ENCODE data around the gene HIVEP3. TPM values are rescaled to one million over a fixed set of nuclear protein-coding genes. Genes with fewer than 3 reads are reported as not detected.

The HIVEP3 gene
- total RNA-seq, 1 donor from 2014 or later, result 3.6 TPM

- DNase-seq (ENCODE audit: low spot score), result peak; percentile 54
- no peak for TF ChIP-seq CTCF (IDR thresholded peaks at IDR 0.05)
- H3K27ac Mint-ChIP-seq (ENCODE audit: unreplicated experiment), result peak overlapping the region; percentile 85
- no peaks in the 10 kb centered on the region for H3K36me3 Mint-ChIP-seq (ENCODE audit: low read depth)
- H3K4me1 Mint-ChIP-seq (ENCODE audit: low read depth), result peaks cover 59% of the 10 kb centered on the region
- H3K27me3 Mint-ChIP-seq (ENCODE audit: low read depth), result no peaks in the 10 kb centered on the region
- no peak overlapping the region for H3K4me3 Mint-ChIP-seq (ENCODE audit: unreplicated experiment)
- no peaks in the 10 kb centered on the region for H3K9me3 Mint-ChIP-seq (ENCODE audit: low read depth)
Observed at GRCh38 chr1:41485605-41486004, 433.1 kb downstream of the HIVEP3 start.

DNA sequence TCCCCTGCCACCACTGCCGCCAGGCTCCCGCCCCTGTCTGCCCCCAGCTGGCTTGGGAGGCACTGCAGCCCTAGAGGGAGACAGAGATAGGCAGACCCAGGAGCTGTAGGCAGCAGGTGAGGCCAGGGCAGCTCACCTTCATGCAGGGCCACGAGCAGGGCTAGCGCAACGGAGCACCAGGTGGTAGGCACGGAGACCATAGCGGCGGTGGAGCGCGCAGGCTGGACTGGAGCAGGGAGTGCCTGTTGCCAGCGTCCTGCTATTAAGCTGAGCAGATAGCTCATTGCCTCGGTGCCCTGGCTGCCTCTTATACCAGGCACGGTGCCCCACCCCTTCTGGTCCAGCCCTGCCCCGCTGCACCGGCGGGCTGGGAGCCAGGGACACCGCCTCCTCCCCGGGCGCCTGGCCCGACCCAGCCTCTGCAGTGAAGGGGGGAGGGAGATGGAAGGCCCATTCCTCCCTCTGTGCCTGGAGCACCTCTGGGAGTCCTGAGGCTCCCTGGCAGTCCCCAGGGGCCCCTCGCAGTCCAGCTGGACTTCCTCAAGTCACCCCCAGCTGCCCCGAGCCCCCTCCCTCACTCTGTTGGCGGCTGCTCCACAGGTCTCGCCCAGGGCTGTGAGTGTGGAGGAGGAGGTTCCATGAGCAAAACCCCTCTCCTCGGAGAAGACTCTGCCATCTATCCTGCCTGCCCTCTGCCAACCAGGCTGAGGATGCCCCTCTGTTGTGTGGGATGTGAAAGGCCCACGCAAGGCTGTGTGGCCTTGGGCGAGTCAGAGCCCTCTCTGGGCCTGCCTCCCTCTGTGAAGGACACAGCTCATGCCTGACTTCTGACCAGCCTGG is 434.1 kb downstream of the HIVEP3 start, which contains the start of gene EDN2:
TSS of gene EDN2 (minus strand) at position 282 of the 840 bp plus-strand sequence. CDS start at position 200, 82 bp downstream.
- no peak within 1 kb of the TSS for H3K4me3 Mint-ChIP-seq (ENCODE audit: unreplicated experiment)
- no peaks in the 10 kb centered on the region for H3K36me3 Mint-ChIP-seq (ENCODE audit: low read depth)
- H3K4me1 Mint-ChIP-seq (ENCODE audit: low read depth), result peaks cover 64% of the 10 kb centered on the region
- H3K27ac Mint-ChIP-seq (ENCODE audit: unreplicated experiment), result peak within 1 kb of the TSS; percentile 85
- H3K27me3 Mint-ChIP-seq (ENCODE audit: low read depth), result no peaks in the 10 kb centered on the region
- TF ChIP-seq CTCF (IDR thresholded peaks at IDR 0.05), result peak; percentile 52
- peak; percentile 90 for DNase-seq (ENCODE audit: low spot score)
- no peaks in the 10 kb centered on the region for H3K9me3 Mint-ChIP-seq (ENCODE audit: low read depth)

GRCh38 chr1:41483960-41484401 is 434.7 kb downstream of the HIVEP3 start:
- no peak overlapping the region for H3K27ac Mint-ChIP-seq (ENCODE audit: unreplicated experiment)

GRCh38 chr1:41483001-41483850 is 435.5 kb downstream of the HIVEP3 start:
- no peak for TF ChIP-seq CTCF (IDR thresholded peaks at IDR 0.05)
- H3K27me3 Mint-ChIP-seq (ENCODE audit: low read depth), result no peaks in the 10 kb centered on the region
- H3K9me3 Mint-ChIP-seq (ENCODE audit: low read depth), result no peaks in the 10 kb centered on the region
- peak; percentile 74 for DNase-seq (ENCODE audit: low spot score)
- H3K4me3 Mint-ChIP-seq (ENCODE audit: unreplicated experiment), result no peak overlapping the region
- peaks cover 75% of the 10 kb centered on the region for H3K4me1 Mint-ChIP-seq (ENCODE audit: low read depth)
- H3K27ac Mint-ChIP-seq (ENCODE audit: unreplicated experiment), result peak overlapping the region; percentile 53
- no peaks in the 10 kb centered on the region for H3K36me3 Mint-ChIP-seq (ENCODE audit: low read depth)

More at GRCh38 chr1:41483960-41484401, 434.7 kb downstream of the HIVEP3 start:
- no peak overlapping the region for H3K4me3 Mint-ChIP-seq (ENCODE audit: unreplicated experiment)
- H3K27me3 Mint-ChIP-seq (ENCODE audit: low read depth), result no peaks in the 10 kb centered on the region
- TF ChIP-seq CTCF (IDR thresholded peaks at IDR 0.05), result no peak
- H3K9me3 Mint-ChIP-seq (ENCODE audit: low read depth), result no peaks in the 10 kb centered on the region
- H3K4me1 Mint-ChIP-seq (ENCODE audit: low read depth), result peaks cover 71% of the 10 kb centered on the region
- H3K36me3 Mint-ChIP-seq (ENCODE audit: low read depth), result no peaks in the 10 kb centered on the region
- DNase-seq (ENCODE audit: low spot score), result peak; percentile 69

Measured in chondrocyte (in vitro differentiated cells).